ENCODE measurements around the gene USH2A. TPM values are rescaled to one million over a fixed set of nuclear protein-coding genes. Genes with fewer than 3 reads are reported as not detected.

The USH2A gene
- total RNA-seq, 3 donors from 2014 or later: 0.03 to 0.17 TPM; not detected in 1

DNA sequence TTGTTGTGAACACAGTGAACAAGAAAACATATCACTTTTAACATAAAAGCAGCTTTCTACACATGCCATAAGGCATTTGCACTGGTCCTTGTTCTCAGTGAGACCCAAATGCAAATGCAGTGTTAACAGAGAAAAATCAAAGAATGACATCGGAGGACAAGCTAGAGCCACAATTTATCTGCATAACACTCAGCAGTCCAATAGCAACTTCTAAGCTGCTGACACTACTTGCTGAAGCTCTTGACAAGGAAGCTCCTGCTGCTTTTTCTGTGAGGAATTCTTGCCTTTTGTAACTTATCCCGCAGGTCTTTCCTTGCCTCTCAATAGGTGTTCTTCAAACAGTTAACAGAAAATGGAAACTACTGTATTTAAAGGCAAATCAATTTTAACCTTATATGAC lies 34.7 kb downstream of the USH2A start:
- intact Hi-C loops (cut with DNase I, micrococcal nuclease): no loop called here
- no peak for TF ChIP-seq CTCF (IDR thresholded peaks at IDR 0.05)
- Histone ChIP-seq H3K36me3 (ENCODE audit: low read depth) (no peaks in the 10 kb centered on the region), H3K4me1 (ENCODE audit: low read depth) (no peaks in the 10 kb centered on the region), H3K9me3 (no peaks in the 10 kb centered on the region), H3K4me3 (no peak overlapping the region)
- ATAC-seq (no peak), DNase-seq (no peak)

GRCh38 chr1:216387782-216388181 lies 35.5 kb downstream of the USH2A start:
- H3K9me3 ChIP-seq: no peaks in the 10 kb centered on the region
- H3K36me3 ChIP-seq (ENCODE audit: low read depth): no peaks in the 10 kb centered on the region
- no peak overlapping the region for H3K4me3 ChIP-seq
- no peak for DNase-seq
- ATAC-seq: no peak
- no peak for TF ChIP-seq CTCF (IDR thresholded peaks at IDR 0.05)
- intact Hi-C loops (cut with DNase I, micrococcal nuclease): no loop called here
- no peaks in the 10 kb centered on the region for H3K4me1 ChIP-seq (ENCODE audit: low read depth)

GRCh38 chr1:216379441-216379840 lies 43.8 kb downstream of the USH2A start:
- no peaks in the 10 kb centered on the region for H3K4me1 ChIP-seq (ENCODE audit: low read depth)
- intact Hi-C loops (cut with DNase I, micrococcal nuclease): no loop called here
- no peaks in the 10 kb centered on the region for H3K9me3 ChIP-seq
- no peak for ATAC-seq
- no peak for DNase-seq
- H3K4me3 ChIP-seq: no peak overlapping the region
- no peak for TF ChIP-seq CTCF (IDR thresholded peaks at IDR 0.05)
- H3K36me3 ChIP-seq (ENCODE audit: low read depth): no peaks in the 10 kb centered on the region

GRCh38 chr1:216368249-216368648 lies 55.0 kb downstream of the USH2A start:
- no peak overlapping the region for H3K4me3 ChIP-seq
- H3K36me3 ChIP-seq (ENCODE audit: low read depth): no peaks in the 10 kb centered on the region
- intact Hi-C loops (cut with DNase I, micrococcal nuclease): no loop called here
- DNase-seq: no peak
- H3K4me1 ChIP-seq (ENCODE audit: low read depth): no peaks in the 10 kb centered on the region
- no peak for TF ChIP-seq CTCF (IDR thresholded peaks at IDR 0.05)
- no peaks in the 10 kb centered on the region for H3K9me3 ChIP-seq
- no peak for ATAC-seq

DNA sequence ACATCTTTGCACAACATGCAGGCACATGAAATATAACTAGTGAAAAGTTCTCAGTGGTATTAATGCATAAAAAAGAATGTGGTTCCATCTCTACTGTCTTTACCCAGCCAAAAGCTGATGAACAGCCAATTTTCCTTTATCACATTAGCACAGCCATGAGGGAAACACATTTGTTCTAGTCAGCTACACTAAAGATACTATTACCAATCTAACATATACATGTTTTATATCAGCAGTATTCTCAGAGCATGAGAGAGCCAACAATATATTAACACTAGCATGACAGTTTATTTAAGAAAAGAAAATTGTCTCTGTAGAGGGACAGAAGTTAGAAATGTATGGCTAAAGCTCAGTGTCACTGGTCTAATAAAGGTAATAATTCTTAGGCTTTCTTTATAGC lies 56.3 kb downstream of the USH2A start:
- intact Hi-C loops (cut with DNase I, micrococcal nuclease): no loop called here
- no peaks in the 10 kb centered on the region for H3K4me1 ChIP-seq (ENCODE audit: low read depth)
- no peak for TF ChIP-seq CTCF (IDR thresholded peaks at IDR 0.05)

DNA sequence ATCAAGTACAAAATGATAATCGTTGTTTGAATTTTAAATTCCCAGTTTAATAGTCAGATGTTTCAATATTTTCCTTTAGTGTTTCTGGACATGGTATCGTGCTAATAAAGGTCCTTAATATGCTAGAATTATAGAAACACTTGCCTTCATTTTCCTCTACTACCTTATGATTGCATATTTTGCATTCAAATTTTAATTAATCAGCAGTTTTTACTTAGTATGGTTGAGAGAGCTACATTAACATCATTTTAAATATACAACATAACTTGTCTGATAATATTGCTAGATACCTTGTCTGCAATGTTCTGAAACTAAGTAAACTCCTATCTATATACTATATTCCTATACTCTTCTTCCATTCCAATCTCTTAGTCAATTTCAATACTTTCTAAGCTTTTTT lies 66.3 kb downstream of the USH2A start:
- DNase-seq: no peak
- intact Hi-C loops (cut with DNase I, micrococcal nuclease): no loop called here
- Histone ChIP-seq H3K4me3 (no peak overlapping the region), H3K4me1 (ENCODE audit: low read depth) (no peaks in the 10 kb centered on the region), H3K9me3 (no peaks in the 10 kb centered on the region), H3K36me3 (ENCODE audit: low read depth) (no peaks in the 10 kb centered on the region)
- ATAC-seq: no peak
- no peak for TF ChIP-seq CTCF (IDR thresholded peaks at IDR 0.05)

More for the DNA sequence above, 56.3 kb downstream of the USH2A start:
- ATAC-seq (no peak), DNase-seq (no peak)
- Histone ChIP-seq H3K36me3 (ENCODE audit: low read depth) (no peaks in the 10 kb centered on the region), H3K4me3 (no peak overlapping the region), H3K9me3 (no peaks in the 10 kb centered on the region)
